GM04504 (cell line): ENCODE results near the gene VAV2.
A peak's percentile ranks its signal among the peaks of the same experiment; 100 is the strongest.

ENCODE experiments used
- DNase-seq: peaks from one replicate; pipeline ENCODE4 v3.0.0-alpha.2; 2012; ENCODE audit warnings: low read depth

VAV2 gene

GRCh38 chr9:134026981-134027380 lies 34.9 kb upstream of the VAV2 start:
- no peak for DNase-seq

- no peak for DNase-seq
These were observed 34.5 kb upstream of the VAV2 start for GRCh38 chr9:134026581-134026980.

- DNase-seq, result peak; percentile 10
These were observed 33.8 kb upstream of the VAV2 start for GRCh38 chr9:134025606-134026541.

GRCh38 chr9:134024828-134025605 lies 32.9 kb upstream of the VAV2 start, which contains the start of gene BRD3OS:
Gene BRD3OS, plus strand, starts transcription at chr9:134025481. Its CDS starts 1,267 bp downstream, at chr9:134026748.
- DNase-seq, result peak; percentile 100

GRCh38 chr9:134024214-134024792 lies 32.2 kb upstream of the VAV2 start:
- no peak for DNase-seq

GRCh38 chr9:134014946-134015345 lies 22.8 kb upstream of the VAV2 start:
- DNase-seq, result no peak

GRCh38 chr9:134011401-134011800 lies 19.3 kb upstream of the VAV2 start:
- no peak for DNase-seq

- DNase-seq, result no peak
These were observed 18.4 kb upstream of the VAV2 start for GRCh38 chr9:134010310-134011173.

- no peak for DNase-seq
These were observed 15.4 kb upstream of the VAV2 start for GRCh38 chr9:134007571-134007970.

GRCh38 chr9:134007150-134007549 lies 15.0 kb upstream of the VAV2 start:
- no peak for DNase-seq

GRCh38 chr9:134005381-134005780 lies 13.3 kb upstream of the VAV2 start:
- DNase-seq, result no peak

GRCh38 chr9:134004881-134005280 lies 12.8 kb upstream of the VAV2 start:
- DNase-seq, result no peak

- no peak for DNase-seq
These were observed 12.2 kb upstream of the VAV2 start for GRCh38 chr9:134004131-134004873.

- DNase-seq, result no peak
These were observed 11.1 kb upstream of the VAV2 start for GRCh38 chr9:134003237-134003636.

- no peak for DNase-seq
These were observed 10.7 kb upstream of the VAV2 start for GRCh38 chr9:134002796-134003195.

- no peak for DNase-seq
These were observed 7.7 kb upstream of the VAV2 start for GRCh38 chr9:133999851-134000265.

GRCh38 chr9:133998915-133999595 lies 6.9 kb upstream of the VAV2 start:
- no peak for DNase-seq

- DNase-seq, result no peak
These were observed 5.5 kb upstream of the VAV2 start for GRCh38 chr9:133997584-133997983.

- DNase-seq, result no peak
These were observed 4.7 kb upstream of the VAV2 start for GRCh38 chr9:133996531-133997520.
